ENCODE results near the gene FOSB.

DNA sequence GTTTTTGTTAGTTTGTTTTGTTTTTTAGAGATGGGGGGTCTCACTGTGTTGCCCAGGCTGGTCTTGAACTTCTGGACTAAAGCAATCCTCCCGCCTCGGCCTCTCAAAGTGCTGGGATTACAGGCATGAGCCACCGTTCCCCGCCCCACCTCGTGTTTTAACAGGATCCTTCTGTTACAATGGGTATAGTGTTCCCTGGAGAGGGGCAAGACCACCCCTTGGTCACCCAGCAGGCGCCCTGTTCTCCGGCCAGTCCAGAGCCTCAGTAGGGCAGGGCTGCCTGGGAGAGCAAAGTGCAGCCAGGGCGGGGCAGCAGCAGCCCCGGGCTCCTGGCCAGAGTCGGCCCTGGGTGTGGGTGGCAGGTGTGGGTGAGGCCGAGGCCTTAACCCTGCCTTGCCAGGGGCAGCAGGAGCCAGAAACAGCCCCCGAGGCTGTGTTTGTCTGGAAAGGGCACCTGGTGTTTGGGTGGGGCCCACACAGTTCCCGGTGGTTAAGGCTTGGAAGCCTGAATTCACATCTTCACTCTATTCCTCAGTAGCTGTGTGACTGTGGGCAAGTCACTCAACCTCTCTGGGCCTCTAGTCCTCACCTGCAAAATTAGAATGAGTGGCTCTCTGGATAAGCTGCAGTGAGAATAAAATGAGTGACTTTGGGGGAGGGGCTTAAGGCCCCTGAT is 46.7 kb downstream of the FOSB start:
- TF ChIP-seq POLR2AphosphoS5 (IDR thresholded peaks at IDR 0.05) = no peak
- no peak for TF ChIP-seq POLR2A (IDR thresholded peaks at IDR 0.05; ENCODE audit: low read depth)
- TF ChIP-seq, protein P1, sequence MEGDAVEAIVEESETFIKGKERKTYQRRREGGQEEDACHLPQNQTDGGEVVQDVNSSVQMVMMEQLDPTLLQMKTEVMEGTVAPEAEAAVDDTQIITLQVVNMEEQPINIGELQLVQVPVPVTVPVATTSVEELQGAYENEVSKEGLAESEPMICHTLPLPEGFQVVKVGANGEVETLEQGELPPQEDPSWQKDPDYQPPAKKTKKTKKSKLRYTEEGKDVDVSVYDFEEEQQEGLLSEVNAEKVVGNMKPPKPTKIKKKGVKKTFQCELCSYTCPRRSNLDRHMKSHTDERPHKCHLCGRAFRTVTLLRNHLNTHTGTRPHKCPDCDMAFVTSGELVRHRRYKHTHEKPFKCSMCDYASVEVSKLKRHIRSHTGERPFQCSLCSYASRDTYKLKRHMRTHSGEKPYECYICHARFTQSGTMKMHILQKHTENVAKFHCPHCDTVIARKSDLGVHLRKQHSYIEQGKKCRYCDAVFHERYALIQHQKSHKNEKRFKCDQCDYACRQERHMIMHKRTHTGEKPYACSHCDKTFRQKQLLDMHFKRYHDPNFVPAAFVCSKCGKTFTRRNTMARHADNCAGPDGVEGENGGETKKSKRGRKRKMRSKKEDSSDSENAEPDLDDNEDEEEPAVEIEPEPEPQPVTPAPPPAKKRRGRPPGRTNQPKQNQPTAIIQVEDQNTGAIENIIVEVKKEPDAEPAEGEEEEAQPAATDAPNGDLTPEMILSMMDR (IDR thresholded peaks at IDR 0.05) = no peak
- no peak for TF ChIP-seq EP300 (IDR thresholded peaks at IDR 0.05)

Data from esophagus muscularis mucosa (tissue), 4 donors.